SK-N-SH (cell line): ENCODE measurements around the gene DLG1. TPM values are rescaled to one million over a fixed set of nuclear protein-coding genes. Genes with fewer than 3 reads are reported as not detected.

Experiments used
- CTCF ChIA-PET: fragments of 300-600, 350-600 bp; formaldehyde crosslinking; extraction: SDS; loops from one replicate; lab custom pipeline; 2021; lab: Yijun Ruan, JAX
- POLR2A ChIA-PET: fragments of 350-600 bp; sonication (Branson Sonifier 250); formaldehyde crosslinking; extraction: SDS; loops from one replicate; lab custom pipeline; 2020; ENCODE audit warnings: antibody characterized with exemption, inconsistent platforms; lab: Yijun Ruan, JAX
- DNase-seq: peaks from one replicate; pipeline ENCODE4 v3.0.0; 2012
- H2AFZ ChIP-seq: fragments of 200-600 bp; sonication (generic); 2 replicates; pipeline ENCODE4 v1.8.1; 2016; ENCODE audit warnings: antibody characterized with exemption, mild to moderate bottlenecking, low read depth
- H3F3A ChIP-seq: fragments of 200-600 bp; sonication (generic); replicated peaks from 2 replicates; pipeline ENCODE3; 2016; ENCODE audit warnings: antibody characterized with exemption, mild to moderate bottlenecking; ENCODE audit not compliant: insufficient read depth
- H3K27ac ChIP-seq, 2 experiments: fragments of 200-500 bp in 1 of 2; fragments of 200-600 bp in 1 of 2; sonication (Bioruptor generic) in 1 of 2; sonication (generic), shearing (Covaris generic) in 1 of 2; 2 replicates each; pipeline versions ENCODE4 v1.5.1 to v1.6.1; 2014 to 2016; ENCODE audit warnings: low read depth in 2 of 2, inconsistent platforms in 1 of 2, low read length in 1 of 2, mild to moderate bottlenecking in 1 of 2, mixed read lengths in 1 of 2
- H3K27me3 ChIP-seq: fragments of 200-600 bp; sonication (generic), shearing (Covaris generic); 2 replicates; pipeline ENCODE4 v1.6.1; 2016; ENCODE audit warnings: mixed run types; ENCODE audit not compliant: insufficient read depth
- H3K36me3 ChIP-seq, 2 experiments: fragments of 200-500 bp in 1 of 2; fragments of 200-600 bp in 1 of 2; sonication (Bioruptor generic) in 1 of 2; sonication (generic) in 1 of 2; replicated peaks in 1 of 2; 2 replicates each; pipeline versions ENCODE3 to v1.5.1; 2014 to 2016; ENCODE audit warnings: low read length in 1 of 2, mild to moderate bottlenecking in 1 of 2; ENCODE audit not compliant: insufficient read depth in 2 of 2, control insufficient read depth in 1 of 2
- H3K4me1 ChIP-seq, 2 experiments: fragments of 200-500 bp in 1 of 2; fragments of 200-600 bp in 1 of 2; sonication (Bioruptor generic) in 1 of 2; sonication (generic), shearing (Covaris generic) in 1 of 2; 2 replicates each; pipeline versions ENCODE4 v1.5.1 to v1.6.1; 2014 to 2016; ENCODE audit warnings: low read depth in 1 of 2, low read length in 1 of 2, mixed run types in 1 of 2; ENCODE audit not compliant: insufficient read depth in 2 of 2, control insufficient read depth in 1 of 2
- H3K4me2 ChIP-seq: fragments of 200-600 bp; sonication (generic), shearing (Covaris generic); 2 replicates; pipeline ENCODE4 v1.6.1; 2017; ENCODE audit warnings: mixed run types
- H3K4me3 ChIP-seq, 2 experiments: fragments of 200-500 bp in 1 of 2; fragments of 200-600 bp in 1 of 2; sonication (Bioruptor generic) in 1 of 2; sonication (generic), shearing (Covaris generic) in 1 of 2; 2 replicates each; pipeline versions ENCODE4 v1.5.1 to v1.8.1; 2014 to 2016; ENCODE audit warnings: low read depth in 2 of 2, inconsistent platforms in 1 of 2, low read length in 1 of 2, mild to moderate bottlenecking in 1 of 2, mixed read lengths in 1 of 2, moderate library complexity in 1 of 2
- H3K79me2 ChIP-seq: fragments of 200-600 bp; sonication (generic); 2 replicates; pipeline ENCODE4 v1.8.1; 2017; ENCODE audit warnings: mild to moderate bottlenecking; ENCODE audit not compliant: insufficient read depth
- H3K9ac ChIP-seq: fragments of 200-600 bp; sonication (generic); 2 replicates; pipeline ENCODE4 v1.6.1; 2017; ENCODE audit warnings: mixed run types
- H3K9me2 ChIP-seq: fragments of 200-600 bp; sonication (generic); 2 replicates; pipeline ENCODE4 v1.6.1; 2017; ENCODE audit warnings: mixed run types
- H3K9me3 ChIP-seq: fragments of 200-600 bp; sonication (generic); 2 replicates; pipeline ENCODE4 v1.6.1; 2017; ENCODE audit warnings: mixed run types, mild to moderate bottlenecking, moderate library complexity
- H4K20me1 ChIP-seq: fragments of 200-600 bp; sonication (generic); 2 replicates; pipeline ENCODE4 v1.6.1; 2017; ENCODE audit warnings: mild to moderate bottlenecking, mixed run types; ENCODE audit not compliant: insufficient read depth
- CTCF ChIP-seq: fragments of 200-600 bp; sonication (generic); IDR thresholded peaks from 2 replicates; pipeline ENCODE4 v1.6.1; 2017; ENCODE audit warnings: antibody characterized with exemption, mild to moderate bottlenecking, moderate library complexity
- FOXJ3 ChIP-seq: sonication (generic); formaldehyde crosslinking; IDR thresholded peaks from 2 replicates; pipeline ENCODE4 v1.5.1; 2020; ENCODE audit warnings: mild to moderate bottlenecking, missing genetic modification reagents
- IRF3 ChIP-seq: fragments of 150-350 bp; IDR thresholded peaks from 2 replicates; pipeline ENCODE4 v1.6.1; 2016; ENCODE audit warnings: mild to moderate bottlenecking, low read depth, low read length
- MAX ChIP-seq: IDR thresholded peaks from 2 replicates; pipeline ENCODE4 v1.4.0; 2012; ENCODE audit warnings: low read depth
- MXI1 ChIP-seq: IDR thresholded peaks from 2 replicates; pipeline ENCODE4 v1.6.1; 2012; ENCODE audit warnings: mild to moderate bottlenecking, low read depth, low read length, improper control_type of control experiment
- NRF1 ChIP-seq: IDR thresholded peaks from 2 replicates; pipeline ENCODE4 v1.6.1; 2012; ENCODE audit warnings: low read depth, mild to moderate bottlenecking, low read length
- PBX3 ChIP-seq: IDR thresholded peaks from 2 replicates; pipeline ENCODE4; 2012
- RCOR1 ChIP-seq: fragments of 150-350 bp; IDR thresholded peaks from 2 replicates; pipeline ENCODE4 v1.6.1; 2017; ENCODE audit warnings: antibody characterized with exemption, low read length
- SIN3A ChIP-seq: IDR thresholded peaks from 2 replicates; pipeline ENCODE4 v1.6.1; 2012; ENCODE audit warnings: low read depth, mild to moderate bottlenecking, low read length, moderate library complexity, borderline replicate concordance
- TEAD4 ChIP-seq: IDR thresholded peaks from 2 replicates; pipeline ENCODE4 v1.4.0; 2012; ENCODE audit warnings: mild to moderate bottlenecking, borderline replicate concordance; ENCODE audit not compliant: insufficient read depth
- USF2 ChIP-seq: fragments of 150-350 bp; IDR thresholded peaks from 2 replicates; pipeline ENCODE4 v1.6.1; 2017; ENCODE audit warnings: antibody characterized with exemption, low read length, low read depth, borderline replicate concordance
- WGBS: methylation state at CpG from one replicate; pipeline ENCODE4 v1.1.6; 2017; ENCODE audit warnings: low lambda C conversion rate; 5-methylcytosine and 5-hydroxymethylcytosine counted together
- polyA plus RNA-seq, 3 experiments: library from polyadenylated mRNA; depleted of rRNA; stranded (reverse); fragments of >200 nt; gene quantifications; 2 replicates each; pipeline ENCODE4 v1.2.3, GENCODE V29; 2012

DLG1 gene
- polyA plus RNA-seq, 1 of the 3 experiments (the other 2 are of a cell fraction) = 16.5 TPM

- TF ChIP-seq CTCF (no peak), TEAD4 (no peak), IRF3 (no peak), MAX (no peak)
Observed at GRCh38 chr3:197103766-197104165, 194.6 kb downstream of the DLG1 start (continued).

- Histone ChIP-seq H4K20me1 (no peaks in the 10 kb centered on the region), H3K36me3 (peaks cover 15 to 30% of the 10 kb centered on the region in 2 experiments), H2AFZ (no peak overlapping the region), H3K9me2 (no peaks in the 10 kb centered on the region), H3K9me3 (no peaks in the 10 kb centered on the region; the same call in 1 of the 2 replicates), H3K4me3 (no peak overlapping the region), H3K4me2 (no peak overlapping the region), H3K4me1 (no peaks in the 10 kb centered on the region; a peak in 1 of 4 replicates), H3K79me2 (no peaks in the 10 kb centered on the region), H3K9ac (no peak overlapping the region), H3K27me3 (no peaks in the 10 kb centered on the region), H3K27ac (no peak overlapping the region), H3F3A (peaks cover 2% of the 10 kb centered on the region)
- TF ChIP-seq FOXJ3 (CRISPR knock-in tag) (no peak), SIN3A (no peak), PBX3 (no peak), USF2 (no peak), MXI1 (no peak), RCOR1 (no peak), NRF1 (no peak)
- ChIA-PET CTCF (interaction anchor here (1.0 to 1.6 kb wide), 2 partner anchors 11 to 64 kb away, joined by 3 read pairs; partner anchors contain the start of gene MELTF), POLR2A (no interaction called here)
- WGBS = 90% methylated on average over 1 of the region's 1 CpG
- no peak for DNase-seq
Observed at GRCh38 chr3:197093871-197094270, 204.5 kb downstream of the DLG1 start.
